Measurements from ENCODE around the gene TMEM140.
"Not testable (repeated sequence)": the region's sequence is repeated elsewhere in the genome, so short reads cannot be mapped to it uniquely, and the experiment has no call there.

TMEM140 gene

GRCh38 chr7:135195156-135195555, 47.3 kb downstream of the TMEM140 start:
- DNase-seq (ENCODE audit: low read depth): no peak

- DNase-seq (ENCODE audit: low read depth): no peak
Observed at GRCh38 chr7:135195968-135196629, 48.2 kb downstream of the TMEM140 start.

GRCh38 chr7:135197343-135197742, 49.5 kb downstream of the TMEM140 start:
- no peak for DNase-seq (ENCODE audit: low read depth)

GRCh38 chr7:135197906-135198655, 50.2 kb downstream of the TMEM140 start:
- no peak for DNase-seq (ENCODE audit: low read depth)

GRCh38 chr7:135199439-135199838, 51.6 kb downstream of the TMEM140 start:
- DNase-seq (ENCODE audit: low read depth): no peak

GRCh38 chr7:135200821-135201331, 53.0 kb downstream of the TMEM140 start:
- no peak for DNase-seq (ENCODE audit: low read depth)

- DNase-seq (ENCODE audit: low read depth): no peak
Observed at GRCh38 chr7:135201350-135201749, 53.5 kb downstream of the TMEM140 start.

- DNase-seq (ENCODE audit: low read depth): no peak
Observed at GRCh38 chr7:135204341-135204749, 56.5 kb downstream of the TMEM140 start.

GRCh38 chr7:135204876-135205275, 57.0 kb downstream of the TMEM140 start:
- DNase-seq (ENCODE audit: low read depth): no peak

GRCh38 chr7:135205850-135206249, 58.0 kb downstream of the TMEM140 start:
- DNase-seq (ENCODE audit: low read depth): no peak

GRCh38 chr7:135206941-135207391, 59.1 kb downstream of the TMEM140 start:
- DNase-seq (ENCODE audit: low read depth): no peak

GRCh38 chr7:135207406-135208101, 59.7 kb downstream of the TMEM140 start:
- no peak for DNase-seq (ENCODE audit: low read depth)

GRCh38 chr7:135208102-135208793, 60.4 kb downstream of the TMEM140 start:
- DNase-seq (ENCODE audit: low read depth): no peak

- DNase-seq (ENCODE audit: low read depth): no peak
Observed at GRCh38 chr7:135209225-135209834, 61.5 kb downstream of the TMEM140 start.

- no peak for DNase-seq (ENCODE audit: low read depth)
Observed at GRCh38 chr7:135210888-135211178, 63.0 kb downstream of the TMEM140 start.

GRCh38 chr7:135211179-135211945, 63.5 kb downstream of the TMEM140 start, which contains the start of gene WDR91:
Gene WDR91 (minus strand): TSS chr7:135211526. CDS start chr7:135211502, 24 bp downstream.
- DNase-seq (ENCODE audit: low read depth): peak; percentile 92

- not testable (repeated sequence) for DNase-seq (ENCODE audit: low read depth)
Observed at GRCh38 chr7:135211946-135212685, 64.2 kb downstream of the TMEM140 start.

- no peak for DNase-seq (ENCODE audit: low read depth)
Observed at GRCh38 chr7:135213831-135214230, 66.0 kb downstream of the TMEM140 start.

- no peak for DNase-seq (ENCODE audit: low read depth)
Observed at GRCh38 chr7:135215180-135215579, 67.3 kb downstream of the TMEM140 start.

- DNase-seq (ENCODE audit: low read depth): no peak
Observed at GRCh38 chr7:135215698-135216097, 67.8 kb downstream of the TMEM140 start.

Measured in stimulated activated CD8-positive, alpha-beta memory T cell treated with anti-CD3 and anti-CD28 coated beads, Interleukin-15, amount 100 ng/mL, for 1 hour (primary cell).